ENCODE measurements around the gene CCL22. TPM values are rescaled to one million over a fixed set of nuclear protein-coding genes. Genes with fewer than 3 reads are reported as not detected.
A peak's percentile ranks its signal among the peaks of the same experiment; 100 is the strongest.

The CCL22 gene
- total and polyA plus RNA-seq, 5 experiments from 2014 or later, result 6.5 TPM; not detected in 3

DNA sequence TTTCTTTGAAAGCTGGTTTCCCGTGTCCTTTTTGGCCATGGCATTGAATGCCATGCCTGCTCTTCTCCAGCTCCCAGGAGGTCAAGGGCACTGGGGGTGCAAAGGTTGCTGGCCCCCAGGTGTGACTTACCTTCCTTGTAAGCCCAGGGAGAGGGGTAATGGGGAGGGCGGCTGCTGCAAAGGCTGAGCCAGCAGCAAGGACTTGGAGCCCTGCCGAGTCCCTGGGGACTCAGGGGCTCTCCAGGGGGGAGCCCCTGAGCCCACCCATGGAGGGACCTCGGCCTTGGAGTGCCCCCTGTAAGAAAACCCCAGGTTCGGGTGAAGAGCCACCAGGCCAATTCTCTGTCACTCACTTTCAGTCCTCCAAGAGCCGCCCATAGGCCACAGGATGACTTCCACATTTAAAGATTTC lies 5.9 kb upstream of the CCL22 start:
- Mint-ChIP-seq H3K4me3 (no peak overlapping the region), H3K36me3 (no peaks in the 10 kb centered on the region), H3K4me1 (peaks cover 5 to 18% (median 11%) of the 10 kb centered on the region in 4 donors), H3K27me3 (peaks cover 6 to 15% (median 7%) of the 10 kb centered on the region in 5 donors), H3K27ac (no peak overlapping the region), H3K9me3 (no peaks in the 10 kb centered on the region)
- DNase-seq (no peak), ATAC-seq (no peak)
- POLR2A ChIA-PET, result no interaction called here

DNA sequence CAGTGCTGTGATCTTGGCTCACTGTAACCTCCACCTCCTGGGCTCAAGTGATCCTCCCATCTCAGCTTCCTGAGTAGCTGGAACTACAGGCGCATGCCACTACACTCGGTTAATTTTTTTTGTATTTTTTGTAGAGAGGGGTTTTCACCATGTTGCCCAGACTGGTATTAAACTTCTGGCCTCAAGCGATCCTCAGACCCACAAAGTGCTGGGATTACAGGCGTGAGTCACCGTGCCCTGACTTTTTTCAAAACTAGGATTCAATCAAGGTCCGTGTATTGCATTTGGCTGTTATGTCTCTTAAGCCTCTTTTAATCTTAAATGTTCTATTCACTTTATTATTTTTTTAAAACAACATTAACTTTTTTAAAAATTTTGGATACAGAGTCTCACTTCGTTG lies 4.3 kb upstream of the CCL22 start:
- POLR2A ChIA-PET, result no interaction called here
- Mint-ChIP-seq H3K4me1 (peaks cover 0 to 8% (median 7%) of the 10 kb centered on the region in 4 donors), H3K27ac (no peak overlapping the region), H3K36me3 (no peaks in the 10 kb centered on the region), H3K27me3 (peaks cover 0 to 7% (median 3%) of the 10 kb centered on the region in 5 donors), H3K4me3 (no peak overlapping the region), H3K9me3 (no peaks in the 10 kb centered on the region)
- no peak for DNase-seq
- ATAC-seq, result no peak

DNA sequence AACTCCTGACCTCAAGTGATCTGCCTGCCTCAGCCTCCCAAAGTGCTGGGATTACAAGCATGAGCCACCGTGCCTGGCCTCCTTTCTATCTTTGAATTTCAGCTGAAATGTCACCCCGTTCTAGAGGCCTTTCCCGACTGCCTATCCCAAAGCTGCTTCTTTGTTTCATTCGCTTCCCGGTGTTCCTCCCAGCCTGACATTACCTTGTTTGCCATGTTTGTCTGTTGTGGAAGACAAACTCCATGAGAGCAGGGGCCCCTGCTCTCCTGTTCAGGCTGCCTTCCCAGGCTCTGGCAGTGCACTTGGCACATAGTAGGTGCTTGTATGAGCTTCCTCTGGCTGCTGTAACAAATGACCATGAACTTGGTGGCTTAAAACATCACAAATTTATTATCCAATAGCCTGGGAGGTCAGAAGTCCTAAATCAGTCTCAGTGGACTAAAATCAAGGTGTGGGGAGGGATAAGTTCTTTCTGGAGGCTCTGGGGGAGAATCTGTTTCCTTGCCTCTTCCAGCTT lies 2.6 kb upstream of the CCL22 start:
- Mint-ChIP-seq H3K4me1 (peaks cover 0 to 7% (median 0%) of the 10 kb centered on the region in 4 donors), H3K9me3 (no peaks in the 10 kb centered on the region), H3K27me3 (peaks cover 0 to 7% (median 3%) of the 10 kb centered on the region in 5 donors), H3K27ac (no peak overlapping the region), H3K4me3 (no peak overlapping the region), H3K36me3 (no peaks in the 10 kb centered on the region)
- ATAC-seq (no peak), DNase-seq (no peak)
- POLR2A ChIA-PET, result interaction anchor here (0.7 kb wide), 1 partner anchor 50 kb away, joined by 4 read pairs; no protein-coding TSS in a partner anchor

DNA sequence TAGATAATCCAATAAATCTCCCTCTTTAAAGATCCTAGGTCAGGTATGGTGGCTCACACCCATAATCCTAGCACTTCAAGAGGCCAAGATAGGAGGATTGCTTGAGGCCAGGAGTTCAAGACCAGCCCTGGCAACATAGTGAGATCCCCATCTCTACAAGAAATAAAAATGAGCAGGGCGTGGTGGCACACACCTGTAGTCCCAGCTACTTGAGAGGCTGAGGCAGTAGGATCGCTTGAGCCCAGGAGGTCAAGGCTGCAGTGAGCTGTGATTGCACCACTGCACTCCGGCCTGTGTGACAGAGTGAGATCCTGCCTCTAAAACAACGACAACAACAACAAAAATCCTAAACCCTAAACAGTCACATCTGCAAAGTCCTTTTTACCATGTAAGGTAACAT lies 2.0 kb upstream of the CCL22 start:
- H3K9me3 Mint-ChIP-seq, result no peaks in the 10 kb centered on the region
- no peak overlapping the region for H3K4me3 Mint-ChIP-seq
- ATAC-seq (no peak), DNase-seq (no peak)
- H3K4me1 Mint-ChIP-seq, result peaks cover 0 to 7% (median 0%) of the 10 kb centered on the region in 4 donors
- POLR2A ChIA-PET, result no interaction called here
- H3K36me3 Mint-ChIP-seq, result no peaks in the 10 kb centered on the region
- peak overlapping the region in 2 of 10 donors; percentile 24 to 42 for H3K27ac Mint-ChIP-seq
- peaks cover 0 to 7% (median 3%) of the 10 kb centered on the region in 5 donors for H3K27me3 Mint-ChIP-seq

DNA sequence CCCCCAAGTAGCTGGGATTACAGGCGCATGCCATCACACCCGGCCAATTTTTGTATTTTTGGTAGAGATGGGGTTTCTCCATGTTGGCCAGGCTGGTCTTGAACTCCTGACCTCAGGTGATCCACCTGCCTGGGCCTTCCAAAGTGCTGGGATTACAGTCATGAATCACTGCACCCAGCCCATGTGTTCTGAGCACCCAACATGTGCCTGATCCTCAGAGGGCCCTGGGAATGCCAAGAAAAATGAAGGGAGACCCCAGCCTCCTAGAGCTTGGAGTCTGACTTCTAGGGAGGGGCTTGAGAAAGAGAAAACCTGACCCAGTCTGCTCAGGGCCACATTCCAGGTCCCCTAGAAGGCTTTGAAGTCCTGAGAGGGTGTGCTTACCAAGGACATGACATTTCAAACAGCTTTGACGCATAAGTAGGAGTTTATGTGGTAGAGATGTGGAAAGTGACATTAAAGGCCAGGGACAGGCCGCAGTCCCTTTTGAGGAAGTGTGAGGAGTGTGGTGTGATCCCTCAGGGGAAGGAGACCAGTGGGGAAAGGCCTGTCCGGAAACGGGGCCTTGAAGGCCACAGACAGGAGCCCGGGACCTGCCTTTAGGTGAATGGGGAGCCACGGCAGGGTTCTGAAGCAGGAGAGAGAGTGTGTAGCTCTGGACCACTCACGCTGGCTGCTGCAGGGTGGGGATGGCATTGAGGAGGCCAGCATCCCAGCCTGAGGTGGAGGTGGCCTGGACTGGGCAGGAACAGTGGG lies 1.1 kb upstream of the CCL22 start:
- POLR2A ChIA-PET, result no interaction called here
- DNase-seq (no peak), ATAC-seq (no peak)
- H3K27ac Mint-ChIP-seq, result peak overlapping the region in 3 of 10 donors; percentile 5 to 67 (median 29)
- no peak overlapping the region for H3K4me3 Mint-ChIP-seq
- no peaks in the 10 kb centered on the region for H3K9me3 Mint-ChIP-seq
- peaks cover 0 to 2% (median 0%) of the 10 kb centered on the region in 5 donors for H3K27me3 Mint-ChIP-seq
- H3K4me1 Mint-ChIP-seq, result peaks cover 0 to 7% (median 0%) of the 10 kb centered on the region in 4 donors
- no peaks in the 10 kb centered on the region for H3K36me3 Mint-ChIP-seq

DNA sequence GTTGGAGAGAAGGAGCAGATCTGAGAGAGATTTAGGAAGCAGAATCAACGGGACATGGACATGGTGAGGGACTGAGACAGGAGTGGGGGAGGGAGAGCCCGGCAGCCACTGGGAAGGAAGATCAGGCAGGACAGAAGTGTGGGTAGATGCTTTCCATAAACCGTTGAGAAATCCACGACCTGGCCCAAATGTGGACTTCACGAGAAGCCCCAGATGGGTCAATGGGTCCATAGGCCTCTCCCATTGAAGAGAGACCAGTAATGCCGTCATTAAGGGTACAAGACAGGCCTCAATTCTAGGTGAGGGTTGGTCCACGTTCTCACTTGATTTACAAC lies 530 bp upstream of the CCL22 start:
- POLR2A ChIA-PET, result no interaction called here
- H3K27ac Mint-ChIP-seq, result peak overlapping the region in 2 of 10 donors; percentile 5 to 67
- peaks cover 0 to 2% (median 0%) of the 10 kb centered on the region in 5 donors for H3K27me3 Mint-ChIP-seq
- ATAC-seq, result no peak
- DNase-seq, result no peak
- H3K4me1 Mint-ChIP-seq, result peaks cover 0 to 7% (median 0%) of the 10 kb centered on the region in 4 donors
- no peak overlapping the region for H3K4me3 Mint-ChIP-seq
- no peaks in the 10 kb centered on the region for H3K9me3 Mint-ChIP-seq
- H3K36me3 Mint-ChIP-seq, result no peaks in the 10 kb centered on the region

DNA sequence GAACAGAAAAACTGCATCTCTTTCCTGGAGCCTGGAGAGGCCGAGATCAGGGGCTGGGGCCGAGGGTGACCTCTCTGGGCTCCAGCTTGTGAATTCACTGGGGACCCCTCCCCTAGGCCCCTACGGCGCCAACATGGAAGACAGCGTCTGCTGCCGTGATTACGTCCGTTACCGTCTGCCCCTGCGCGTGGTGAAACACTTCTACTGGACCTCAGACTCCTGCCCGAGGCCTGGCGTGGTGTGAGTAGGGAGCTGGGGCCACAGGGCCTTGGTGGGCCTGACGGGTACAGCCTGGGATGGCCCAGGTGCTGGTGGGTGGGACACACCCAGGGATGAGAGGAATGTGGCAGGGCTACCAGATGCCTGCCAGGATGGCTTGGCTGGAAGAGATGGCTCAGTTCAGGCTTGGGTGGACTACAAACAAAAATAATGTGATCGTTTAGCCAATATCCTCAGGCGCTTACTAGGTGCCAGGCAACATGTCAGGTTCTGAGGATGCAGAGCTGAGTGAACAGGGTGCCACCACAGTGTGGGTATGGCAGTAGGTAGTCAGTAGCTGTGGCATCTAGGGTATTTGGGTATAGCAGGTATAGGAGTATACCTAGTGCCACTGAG lies 1.8 kb downstream of the CCL22 start:
- Mint-ChIP-seq H3K27me3 (peaks cover 0 to 10% (median 5%) of the 10 kb centered on the region in 5 donors), H3K4me3 (no peak overlapping the region), H3K27ac (peak overlapping the region in 1 of 10 donors; percentile 57), H3K36me3 (no peaks in the 10 kb centered on the region), H3K9me3 (no peaks in the 10 kb centered on the region), H3K4me1 (peaks cover 0 to 7% (median 0%) of the 10 kb centered on the region in 4 donors)
- DNase-seq, result no peak
- POLR2A ChIA-PET, result no interaction called here
- no peak for ATAC-seq

DNA sequence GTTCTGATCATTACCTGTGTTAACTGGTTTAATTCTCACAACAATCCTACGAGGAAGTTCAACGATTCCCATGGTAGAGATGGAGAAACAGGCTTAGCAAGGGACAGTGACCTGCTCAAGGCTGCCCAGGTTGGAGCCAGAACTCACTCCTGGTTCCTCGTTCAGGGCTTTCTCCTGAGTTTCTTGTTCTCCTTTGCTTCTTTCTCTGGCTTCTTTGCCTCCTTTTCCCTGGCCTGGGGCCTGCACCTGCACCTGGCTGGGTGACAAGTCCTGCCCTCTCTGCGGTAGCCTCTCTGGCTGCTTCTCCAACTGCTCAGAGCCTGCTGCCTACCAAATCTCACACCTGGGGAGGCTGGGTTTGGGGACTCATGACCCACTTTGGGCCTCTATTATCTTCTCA lies 2.8 kb downstream of the CCL22 start:
- Mint-ChIP-seq H3K4me1 (peaks cover 0 to 7% (median 0%) of the 10 kb centered on the region in 4 donors), H3K36me3 (no peaks in the 10 kb centered on the region), H3K9me3 (no peaks in the 10 kb centered on the region), H3K27me3 (peaks cover 2 to 15% (median 10%) of the 10 kb centered on the region in 5 donors), H3K27ac (no peak overlapping the region), H3K4me3 (no peak overlapping the region)
- no peak for ATAC-seq
- POLR2A ChIA-PET, result interaction anchor here (0.7 kb wide), 1 partner anchor 467 kb away, joined by 4 read pairs; no protein-coding TSS in a partner anchor
- no peak for DNase-seq

DNA sequence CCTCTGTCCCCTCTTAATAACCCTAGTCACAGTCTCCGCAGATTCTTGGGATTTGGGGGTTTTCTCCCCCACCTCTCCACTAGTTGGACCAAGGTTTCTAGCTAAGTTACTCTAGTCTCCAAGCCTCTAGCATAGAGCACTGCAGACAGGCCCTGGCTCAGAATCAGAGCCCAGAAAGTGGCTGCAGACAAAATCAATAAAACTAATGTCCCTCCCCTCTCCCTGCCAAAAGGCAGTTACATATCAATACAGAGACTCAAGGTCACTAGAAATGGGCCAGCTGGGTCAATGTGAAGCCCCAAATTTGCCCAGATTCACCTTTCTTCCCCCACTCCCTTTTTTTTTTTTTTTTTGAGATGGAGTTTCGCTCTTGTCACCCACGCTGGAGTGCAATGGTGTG lies 5.6 kb downstream of the CCL22 start:
- peaks cover 6 to 22% (median 20%) of the 10 kb centered on the region in 5 donors for H3K27me3 Mint-ChIP-seq

DNA sequence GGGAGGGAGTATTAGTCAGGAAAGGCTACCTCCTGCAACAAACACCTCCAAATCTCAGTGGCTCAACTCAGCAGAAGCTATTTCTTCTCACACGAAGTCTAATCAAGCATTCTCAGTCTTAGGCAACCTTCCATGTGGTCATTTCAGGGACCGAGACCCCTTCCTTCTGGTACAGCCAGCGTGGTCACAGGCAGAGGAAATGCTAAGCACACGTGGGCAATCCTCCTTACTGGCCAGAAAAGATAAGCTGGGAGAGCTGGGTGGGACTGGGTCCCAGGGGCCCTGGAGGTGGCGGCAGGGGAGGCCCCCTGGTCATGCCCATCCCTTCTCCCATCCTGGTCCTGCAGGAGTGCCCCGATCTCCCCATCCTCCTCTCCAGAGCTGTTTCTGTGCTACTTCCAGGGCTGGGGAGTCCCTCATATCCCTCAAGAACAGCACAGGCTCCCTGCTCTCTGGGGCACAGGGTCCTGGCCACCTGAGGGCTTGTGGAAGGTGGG lies 8.0 kb downstream of the CCL22 start:
- ATAC-seq (no peak), DNase-seq (no peak)
- Mint-ChIP-seq H3K9me3 (no peaks in the 10 kb centered on the region), H3K27ac (no peak overlapping the region), H3K36me3 (no peaks in the 10 kb centered on the region), H3K27me3 (peaks cover 6 to 22% (median 20%) of the 10 kb centered on the region in 5 donors), H3K4me3 (no peak overlapping the region), H3K4me1 (peaks cover 0 to 3% (median 0%) of the 10 kb centered on the region in 4 donors)
- POLR2A ChIA-PET, result no interaction called here

More for the DNA sequence above, 5.6 kb downstream of the CCL22 start:
- peak overlapping the region in 2 of 10 donors; percentile 12 to 46 for H3K27ac Mint-ChIP-seq
- peaks cover 0 to 3% (median 0%) of the 10 kb centered on the region in 4 donors for H3K4me1 Mint-ChIP-seq
- DNase-seq (no peak), ATAC-seq (no peak)
- no peaks in the 10 kb centered on the region for H3K9me3 Mint-ChIP-seq
- no peak overlapping the region for H3K4me3 Mint-ChIP-seq
- no peaks in the 10 kb centered on the region for H3K36me3 Mint-ChIP-seq
- POLR2A ChIA-PET, result no interaction called here

DNA sequence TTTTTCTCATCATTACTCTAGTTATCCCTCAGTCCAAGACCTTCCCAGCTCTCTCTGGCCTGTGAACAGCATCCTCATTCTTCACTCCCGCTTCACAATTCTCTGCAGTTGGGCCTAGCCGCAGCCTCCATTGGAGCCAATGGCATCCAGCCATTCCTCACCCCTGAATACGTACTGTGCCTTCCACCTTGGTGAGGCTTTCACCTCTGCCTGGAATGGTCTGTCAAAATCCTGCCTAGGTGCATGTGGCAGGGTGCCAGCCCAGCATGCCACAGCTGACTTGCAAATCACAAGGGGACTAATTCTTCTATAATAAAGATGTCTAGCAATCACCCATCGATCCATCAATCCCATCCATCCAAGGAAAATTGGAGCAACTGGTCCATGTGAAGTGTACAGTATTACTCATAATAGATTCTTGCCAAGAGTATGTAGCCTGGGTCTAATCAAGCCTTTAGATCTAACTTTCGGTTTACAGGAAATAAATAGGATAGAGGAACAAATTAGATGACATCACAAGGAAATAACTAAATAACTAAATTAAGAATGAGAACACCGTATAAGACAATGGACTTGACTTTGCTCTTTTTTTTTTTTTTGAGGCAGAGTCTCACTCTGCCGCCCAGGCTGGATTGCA lies 8.7 kb downstream of the CCL22 start:
- H3K9me3 Mint-ChIP-seq, result no peaks in the 10 kb centered on the region
- H3K4me1 Mint-ChIP-seq, result peaks cover 0 to 3% (median 0%) of the 10 kb centered on the region in 4 donors
- H3K4me3 Mint-ChIP-seq, result no peak overlapping the region
- H3K36me3 Mint-ChIP-seq, result no peaks in the 10 kb centered on the region
- H3K27ac Mint-ChIP-seq, result peak overlapping the region in 3 of 10 donors; percentile 10 to 53 (median 39)
- POLR2A ChIA-PET, result no interaction called here
- no peak for DNase-seq
- H3K27me3 Mint-ChIP-seq, result peaks cover 6 to 22% (median 20%) of the 10 kb centered on the region in 5 donors
- no peak for ATAC-seq

DNA sequence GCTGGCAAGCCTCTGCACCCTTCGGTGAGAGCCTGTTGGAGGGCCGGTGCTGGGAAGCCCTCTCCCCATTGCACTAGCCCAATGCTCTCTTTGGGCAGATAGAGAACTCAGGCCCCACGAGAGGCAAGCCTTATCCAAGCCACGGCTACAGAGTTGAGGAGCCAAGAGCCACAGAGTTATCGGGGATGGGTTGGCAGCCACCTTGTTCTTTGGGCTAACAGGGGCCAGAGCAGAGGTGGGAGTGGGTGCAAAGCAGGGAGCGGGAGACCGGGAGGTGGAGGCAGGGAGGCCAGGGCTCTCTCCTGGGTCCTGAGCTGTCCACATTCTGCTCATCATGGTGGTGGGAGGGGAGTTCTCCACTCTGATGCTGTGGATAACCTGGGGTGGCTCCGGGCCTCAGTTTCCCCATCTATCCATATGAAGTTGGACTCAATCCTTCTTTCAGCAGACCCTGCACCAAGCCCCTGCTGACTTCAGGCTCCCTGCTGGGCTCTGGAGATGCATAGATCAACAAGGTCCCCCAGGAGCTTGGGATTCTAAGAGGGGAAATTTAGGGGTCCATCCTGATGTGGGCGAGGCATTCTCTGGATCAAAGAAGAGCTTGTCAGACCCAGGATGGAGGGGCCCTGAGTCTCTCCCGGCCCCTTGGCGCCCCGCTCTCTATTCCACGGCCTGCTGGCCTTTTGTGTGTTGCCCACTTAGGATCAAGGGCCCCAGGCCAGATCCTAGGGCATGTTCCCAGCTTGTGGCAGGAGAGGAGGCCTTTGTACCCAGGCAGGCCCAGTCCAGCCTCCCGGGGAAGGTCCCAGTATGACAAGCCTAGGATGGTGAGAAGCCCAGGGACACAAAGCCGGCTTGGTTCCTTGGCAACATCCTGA lies 13.2 kb downstream of the CCL22 start:
- H3K4me3 Mint-ChIP-seq, result no peak overlapping the region
- no peaks in the 10 kb centered on the region for H3K9me3 Mint-ChIP-seq
- H3K36me3 Mint-ChIP-seq, result no peaks in the 10 kb centered on the region
- DNase-seq, result no peak
- POLR2A ChIA-PET, result interaction anchor here (0.7 kb wide), 1 partner anchor 371 kb away, joined by 4 read pairs; no protein-coding TSS in a partner anchor
- no peak for ATAC-seq
- peaks cover 0 to 3% (median 0%) of the 10 kb centered on the region in 4 donors for H3K4me1 Mint-ChIP-seq
- peaks cover 3 to 9% (median 7%) of the 10 kb centered on the region in 5 donors for H3K27me3 Mint-ChIP-seq
- no peak overlapping the region for H3K27ac Mint-ChIP-seq
